ENCODE data around the gene INPP5A.

DNA sequence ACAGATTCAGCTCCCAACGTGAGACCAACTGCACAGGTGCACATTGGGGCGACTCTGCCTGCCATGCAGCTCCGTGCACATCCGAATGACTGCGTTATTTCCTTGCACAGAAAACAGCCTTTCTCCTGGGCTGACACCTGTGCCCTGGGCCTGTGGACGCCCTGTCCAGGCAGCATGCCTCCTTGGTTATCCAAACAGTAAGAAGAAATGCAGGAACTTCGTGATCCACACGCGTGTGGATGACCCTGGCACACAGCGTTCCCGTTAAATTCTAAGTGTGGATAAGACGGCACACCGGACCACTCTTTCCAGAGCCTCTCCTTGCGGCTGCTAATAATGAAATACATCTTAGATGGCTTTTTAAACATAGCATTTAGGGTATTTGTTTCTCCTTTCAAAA lies 208.8 kb downstream of the INPP5A start:
- TF ChIP-seq CTCF (conservative IDR thresholded peaks at IDR 0.05; ENCODE audit: low read length) (no peak), EZH2phosphoT487 (IDR thresholded peaks at IDR 0.05; ENCODE audit: borderline replicate concordance) (no peak)

Measured in Loucy (cell line).